Measurements from ENCODE around the gene C11orf52.
A peak's percentile ranks its signal among the peaks of the same experiment; 100 is the strongest.

Gene C11orf52

DNA sequence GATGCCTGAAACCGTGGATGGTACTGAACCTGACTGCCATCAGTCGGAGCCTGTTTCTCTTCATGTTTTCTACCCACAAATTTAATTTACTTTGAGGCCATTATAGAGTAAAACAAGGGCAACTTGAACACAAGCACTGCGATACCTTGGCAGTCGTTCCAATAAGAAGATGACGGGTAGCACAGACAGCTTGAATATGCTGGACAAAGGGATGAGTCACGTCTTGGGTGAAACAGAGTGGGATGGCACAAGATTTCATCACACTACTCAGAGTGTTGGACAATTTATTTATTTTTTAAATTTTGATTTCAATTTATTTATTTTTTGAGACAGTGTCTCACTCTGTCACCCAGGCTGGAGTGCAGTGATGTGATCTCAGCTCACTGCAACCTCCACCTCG lies 24.1 kb downstream of the C11orf52 start:
- Mint-ChIP-seq H3K36me3 (no peaks in the 10 kb centered on the region), H3K4me1 (peaks cover 29% of the 10 kb centered on the region), H3K9me3 (no peaks in the 10 kb centered on the region), H3K27ac (no peak overlapping the region), H3K4me3 (no peak overlapping the region), H3K27me3 (no peaks in the 10 kb centered on the region)
- ATAC-seq: no peak

DNA sequence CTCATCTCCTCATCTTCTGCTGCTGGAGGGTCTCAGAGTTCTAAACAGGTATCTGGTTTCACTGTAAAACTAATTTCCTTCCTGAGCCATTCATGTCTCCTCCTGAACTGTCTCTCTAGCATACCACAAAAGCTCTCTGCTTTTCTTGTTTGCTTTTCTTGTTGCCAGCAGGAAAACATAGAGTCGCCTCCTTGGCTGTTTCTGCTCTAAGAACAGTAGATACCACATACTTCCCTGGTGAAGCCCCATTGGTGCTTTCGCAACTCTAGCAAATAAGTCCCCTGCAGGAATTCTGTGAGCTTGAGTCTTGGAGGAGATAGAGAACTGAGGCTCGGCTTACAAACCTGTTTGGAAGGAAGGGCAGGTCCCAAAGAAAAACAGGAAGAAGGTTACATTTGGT lies 25.4 kb downstream of the C11orf52 start:
- Mint-ChIP-seq H3K4me1 (peaks cover 15% of the 10 kb centered on the region), H3K27ac (no peak overlapping the region), H3K9me3 (no peaks in the 10 kb centered on the region), H3K27me3 (no peaks in the 10 kb centered on the region), H3K4me3 (no peak overlapping the region), H3K36me3 (no peaks in the 10 kb centered on the region)
- ATAC-seq: no peak

DNA sequence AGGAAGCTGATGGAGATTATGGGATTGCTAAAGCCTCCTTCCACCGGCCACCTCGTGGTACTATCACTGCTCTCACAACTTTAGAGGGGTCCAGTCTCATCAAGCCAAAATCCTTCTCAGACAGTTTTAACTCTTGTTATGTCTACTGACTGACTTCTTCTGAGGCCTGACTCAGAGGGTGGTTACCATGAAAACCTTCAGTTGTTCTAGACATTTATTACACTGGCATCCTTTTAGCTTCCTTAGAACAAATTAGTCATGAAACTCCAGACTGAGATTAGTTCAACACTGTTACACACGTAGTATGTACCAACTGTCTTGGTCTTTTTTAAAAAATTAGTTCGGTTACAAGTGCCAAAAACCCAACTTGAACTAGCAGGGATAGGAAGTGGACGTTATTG lies 25.9 kb downstream of the C11orf52 start:
- H3K9me3 Mint-ChIP-seq: no peaks in the 10 kb centered on the region
- H3K27ac Mint-ChIP-seq: peak overlapping the region; percentile 45
- H3K27me3 Mint-ChIP-seq: no peaks in the 10 kb centered on the region
- ATAC-seq: no peak
- no peak overlapping the region for H3K4me3 Mint-ChIP-seq
- H3K4me1 Mint-ChIP-seq: peaks cover 14% of the 10 kb centered on the region
- H3K36me3 Mint-ChIP-seq: no peaks in the 10 kb centered on the region

DNA sequence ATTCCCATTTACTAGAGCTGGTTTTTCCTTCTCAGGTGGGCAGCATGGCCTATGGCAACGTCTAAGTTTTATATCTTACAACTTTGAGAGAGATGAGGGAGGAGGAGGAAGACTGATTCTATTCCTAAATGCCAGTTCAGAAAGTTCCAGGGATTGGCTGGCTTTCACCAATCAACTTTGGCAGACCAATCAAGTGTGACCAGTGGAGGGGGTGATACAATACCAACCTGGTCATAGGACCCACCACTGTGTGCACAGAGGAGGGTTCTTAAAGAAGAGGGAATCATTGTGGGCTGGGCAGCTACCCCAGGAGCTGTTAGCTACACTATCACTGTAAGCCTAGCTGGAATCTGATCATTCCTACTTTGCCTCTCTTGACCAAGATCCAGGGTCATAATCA lies 26.5 kb downstream of the C11orf52 start:
- Mint-ChIP-seq H3K27ac (peak overlapping the region; percentile 45), H3K36me3 (no peaks in the 10 kb centered on the region), H3K9me3 (no peaks in the 10 kb centered on the region), H3K4me1 (peaks cover 17% of the 10 kb centered on the region), H3K27me3 (no peaks in the 10 kb centered on the region), H3K4me3 (no peak overlapping the region)
- ATAC-seq: no peak

DNA sequence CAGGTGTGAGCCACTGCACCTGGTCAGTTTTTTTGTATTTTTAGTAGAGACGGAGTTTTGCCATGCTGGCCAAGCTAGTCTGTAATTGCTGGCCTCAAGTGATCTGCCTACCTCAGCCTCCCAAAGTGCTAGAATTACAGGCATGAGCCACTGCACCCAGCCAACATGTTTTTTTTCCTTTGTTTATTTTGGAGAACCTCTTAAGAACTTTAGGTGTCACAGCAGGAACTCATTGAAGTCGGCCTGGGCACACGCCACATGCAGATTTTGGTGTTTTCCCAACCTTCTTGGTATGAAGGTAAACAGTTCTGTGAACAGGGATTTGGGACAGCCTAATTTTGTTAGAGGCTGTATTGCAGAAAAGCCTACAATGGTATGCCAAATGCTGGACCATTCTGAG lies 27.8 kb downstream of the C11orf52 start:
- no peaks in the 10 kb centered on the region for H3K9me3 Mint-ChIP-seq
- peaks cover 17% of the 10 kb centered on the region for H3K4me1 Mint-ChIP-seq
- no peak for ATAC-seq
- H3K36me3 Mint-ChIP-seq: no peaks in the 10 kb centered on the region
- H3K27ac Mint-ChIP-seq: peak overlapping the region; percentile 68
- no peak overlapping the region for H3K4me3 Mint-ChIP-seq
- H3K27me3 Mint-ChIP-seq: no peaks in the 10 kb centered on the region

DNA sequence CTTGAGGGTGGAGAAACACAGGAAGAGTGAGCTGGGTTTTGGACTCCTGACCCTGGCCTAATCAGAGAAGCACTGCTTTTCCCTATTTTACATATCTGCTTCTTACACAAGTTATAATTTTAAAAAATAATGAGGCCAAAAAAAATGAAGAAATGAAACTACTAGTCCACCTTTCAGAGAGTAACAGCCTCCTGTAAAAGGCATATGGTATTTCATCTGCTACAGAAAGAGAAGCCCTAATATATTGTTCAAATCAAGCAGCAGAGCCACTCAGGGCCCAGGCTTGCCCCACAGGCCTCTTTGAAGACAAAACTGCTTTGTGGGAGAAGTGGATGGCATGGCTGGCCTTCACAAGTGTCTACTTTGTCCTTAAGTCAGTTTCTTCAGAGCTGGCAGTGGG lies 28.4 kb downstream of the C11orf52 start:
- Mint-ChIP-seq H3K27ac (peak overlapping the region; percentile 68), H3K36me3 (no peaks in the 10 kb centered on the region), H3K9me3 (no peaks in the 10 kb centered on the region), H3K4me3 (no peak overlapping the region), H3K4me1 (peaks cover 17% of the 10 kb centered on the region), H3K27me3 (no peaks in the 10 kb centered on the region)
- ATAC-seq: peak; percentile 54

DNA sequence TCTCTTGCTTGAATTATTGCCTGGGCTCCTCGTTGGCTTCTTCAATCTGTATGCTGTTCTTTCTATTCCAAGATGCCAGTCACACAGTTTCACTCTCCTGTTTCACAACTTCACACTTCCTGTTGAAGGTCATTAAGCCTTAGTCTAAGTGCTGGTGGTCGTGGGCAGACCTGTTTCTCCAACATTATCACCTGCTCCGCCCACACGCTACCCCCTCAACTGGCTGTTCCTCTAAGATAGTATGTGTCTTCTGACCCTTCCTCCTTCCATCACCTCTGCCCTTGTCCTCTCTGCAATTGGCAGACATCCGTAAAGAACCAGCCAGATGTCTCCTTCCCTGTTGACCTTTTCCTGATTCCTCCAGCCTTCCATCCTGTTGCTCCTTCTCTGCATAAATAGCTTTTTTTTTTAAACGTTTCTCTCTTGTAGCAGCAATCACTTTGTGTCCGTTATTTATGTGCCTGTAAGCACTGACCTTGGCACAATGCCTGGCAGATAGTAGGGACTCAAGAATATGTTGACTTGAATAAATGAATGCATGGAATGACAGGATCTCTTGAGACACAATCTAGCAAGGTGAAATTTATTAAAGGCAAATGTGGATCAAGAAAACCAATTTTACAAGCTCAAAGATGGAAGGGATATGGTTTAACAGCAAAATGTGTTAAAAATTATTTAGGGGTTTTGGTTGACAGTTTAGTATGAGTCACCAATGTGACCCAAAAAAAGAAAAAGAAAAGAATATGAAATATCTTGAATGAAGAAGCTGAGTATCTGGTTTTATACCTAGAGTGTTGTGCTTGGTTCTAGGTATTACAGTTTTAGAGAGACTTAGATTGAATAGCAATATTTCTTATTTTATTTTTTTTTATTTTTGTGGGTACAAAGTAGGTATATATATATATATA lies 31.1 kb downstream of the C11orf52 start:
- no peak overlapping the region for H3K27ac Mint-ChIP-seq
- no peaks in the 10 kb centered on the region for H3K9me3 Mint-ChIP-seq
- H3K36me3 Mint-ChIP-seq: no peaks in the 10 kb centered on the region
- ATAC-seq: no peak
- no peak overlapping the region for H3K4me3 Mint-ChIP-seq
- H3K4me1 Mint-ChIP-seq: peaks cover 17% of the 10 kb centered on the region
- H3K27me3 Mint-ChIP-seq: no peaks in the 10 kb centered on the region

DNA sequence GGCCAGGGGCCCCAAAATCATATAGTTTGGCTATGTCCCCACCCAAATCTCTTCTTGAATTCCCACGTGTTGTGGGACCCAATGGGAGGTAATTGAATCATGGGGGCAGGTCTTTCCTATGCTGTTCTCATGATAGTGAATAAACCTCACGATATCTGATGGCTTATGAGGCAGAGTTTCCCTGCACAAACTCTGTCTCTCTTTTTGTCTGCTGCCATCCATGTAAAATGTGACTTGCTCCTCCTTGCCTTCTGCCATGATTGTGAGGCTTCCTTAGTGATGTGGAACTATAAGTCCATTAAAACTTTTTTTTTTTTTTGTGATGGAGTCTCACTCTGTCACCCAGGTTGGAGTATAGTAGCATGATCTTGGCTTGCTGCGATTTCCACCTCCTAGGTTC lies 32.9 kb downstream of the C11orf52 start:
- H3K27me3 Mint-ChIP-seq: no peaks in the 10 kb centered on the region
- no peaks in the 10 kb centered on the region for H3K36me3 Mint-ChIP-seq
- peaks cover 16% of the 10 kb centered on the region for H3K4me1 Mint-ChIP-seq
- H3K4me3 Mint-ChIP-seq: no peak overlapping the region
- no peaks in the 10 kb centered on the region for H3K9me3 Mint-ChIP-seq
- no peak overlapping the region for H3K27ac Mint-ChIP-seq
- no peak for ATAC-seq

DNA sequence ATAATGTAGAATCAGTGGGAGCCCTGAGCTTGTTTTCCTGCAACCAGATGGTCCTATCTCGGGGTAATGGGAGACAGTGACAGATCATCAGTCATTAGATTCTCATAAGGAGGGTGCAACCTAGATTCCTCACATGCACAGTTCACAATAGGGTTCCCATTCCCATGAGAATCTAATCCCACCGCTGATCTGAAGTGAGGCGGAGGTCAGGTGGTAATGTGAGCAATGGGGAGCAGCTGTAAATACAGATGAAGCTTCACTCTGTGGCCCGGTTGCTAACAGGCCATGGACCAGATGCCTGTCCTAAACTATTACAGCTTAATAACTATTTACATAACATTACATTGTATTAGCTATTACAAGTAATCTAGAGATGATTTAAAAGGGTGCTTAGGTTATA lies 35.4 kb downstream of the C11orf52 start:
- no peaks in the 10 kb centered on the region for H3K27me3 Mint-ChIP-seq
- no peak overlapping the region for H3K4me3 Mint-ChIP-seq
- H3K9me3 Mint-ChIP-seq: no peaks in the 10 kb centered on the region
- ATAC-seq: no peak
- H3K4me1 Mint-ChIP-seq: peaks cover 6% of the 10 kb centered on the region
- H3K36me3 Mint-ChIP-seq: no peaks in the 10 kb centered on the region
- no peak overlapping the region for H3K27ac Mint-ChIP-seq

DNA sequence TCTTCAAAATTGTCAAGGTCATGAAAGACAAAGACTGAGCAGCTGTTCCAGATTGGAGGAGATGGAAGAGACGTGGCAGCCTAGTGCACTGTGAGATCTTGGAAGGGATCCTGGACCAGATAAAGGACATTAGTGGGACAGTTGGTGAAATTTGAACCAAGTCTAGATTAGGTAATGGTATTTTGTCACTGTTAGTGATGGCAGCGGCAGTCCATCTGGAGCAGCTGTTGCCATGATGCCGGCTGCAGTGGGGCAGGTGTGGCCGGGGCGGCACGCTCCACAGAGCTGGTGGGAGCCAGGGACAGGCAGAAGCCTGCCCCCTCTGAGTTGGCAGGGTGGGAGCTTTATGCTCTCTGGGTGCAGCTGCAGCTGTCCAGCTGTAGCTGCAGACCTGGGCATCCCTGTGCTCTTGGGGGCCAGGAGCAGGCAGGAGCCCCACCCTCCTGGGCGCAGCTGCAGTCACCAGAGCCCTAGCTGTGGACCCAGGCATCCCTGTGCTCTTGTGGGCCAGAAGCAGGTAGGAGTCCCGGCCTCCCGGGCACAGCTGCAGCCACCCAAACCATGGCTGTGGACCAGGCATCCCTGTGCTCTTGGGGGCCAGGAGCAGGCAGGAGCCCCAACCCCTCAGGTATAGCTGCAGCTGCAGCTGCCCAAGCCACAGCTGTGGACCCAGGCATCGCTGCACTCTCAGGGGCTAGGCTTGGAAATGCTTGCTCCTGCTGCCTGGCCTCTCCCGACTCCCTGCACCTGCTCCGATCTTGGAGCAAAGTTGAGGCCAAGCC lies 39.1 kb downstream of the C11orf52 start:
- H3K27me3 Mint-ChIP-seq: no peaks in the 10 kb centered on the region
- H3K4me1 Mint-ChIP-seq: no peaks in the 10 kb centered on the region
- no peaks in the 10 kb centered on the region for H3K9me3 Mint-ChIP-seq
- H3K36me3 Mint-ChIP-seq: no peaks in the 10 kb centered on the region
- H3K4me3 Mint-ChIP-seq: no peak overlapping the region
- ATAC-seq: no peak
- H3K27ac Mint-ChIP-seq: no peak overlapping the region

DNA sequence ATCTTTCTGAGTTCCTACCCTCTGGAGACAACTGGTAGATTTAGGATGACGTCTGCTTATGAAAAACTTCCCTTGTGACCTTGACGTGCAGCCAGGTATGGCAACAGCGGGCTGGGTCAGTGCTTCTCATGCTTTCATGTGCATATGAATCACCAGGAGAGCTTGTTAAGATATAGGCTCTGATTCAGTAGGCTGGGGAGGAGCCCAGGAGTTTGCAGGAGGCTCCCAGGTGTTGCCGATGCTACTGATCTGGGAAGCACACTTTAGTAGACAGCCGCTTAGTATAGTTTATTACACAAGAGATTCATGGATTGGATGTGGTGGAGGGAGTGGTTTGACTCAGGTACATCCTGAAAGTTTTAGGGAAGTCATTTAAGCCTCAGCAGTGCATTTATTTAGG lies 42.2 kb downstream of the C11orf52 start:
- no peaks in the 10 kb centered on the region for H3K4me1 Mint-ChIP-seq
- H3K36me3 Mint-ChIP-seq: no peaks in the 10 kb centered on the region
- H3K27ac Mint-ChIP-seq: no peak overlapping the region
- ATAC-seq: no peak
- H3K27me3 Mint-ChIP-seq: no peaks in the 10 kb centered on the region
- no peak overlapping the region for H3K4me3 Mint-ChIP-seq
- H3K9me3 Mint-ChIP-seq: no peaks in the 10 kb centered on the region

DNA sequence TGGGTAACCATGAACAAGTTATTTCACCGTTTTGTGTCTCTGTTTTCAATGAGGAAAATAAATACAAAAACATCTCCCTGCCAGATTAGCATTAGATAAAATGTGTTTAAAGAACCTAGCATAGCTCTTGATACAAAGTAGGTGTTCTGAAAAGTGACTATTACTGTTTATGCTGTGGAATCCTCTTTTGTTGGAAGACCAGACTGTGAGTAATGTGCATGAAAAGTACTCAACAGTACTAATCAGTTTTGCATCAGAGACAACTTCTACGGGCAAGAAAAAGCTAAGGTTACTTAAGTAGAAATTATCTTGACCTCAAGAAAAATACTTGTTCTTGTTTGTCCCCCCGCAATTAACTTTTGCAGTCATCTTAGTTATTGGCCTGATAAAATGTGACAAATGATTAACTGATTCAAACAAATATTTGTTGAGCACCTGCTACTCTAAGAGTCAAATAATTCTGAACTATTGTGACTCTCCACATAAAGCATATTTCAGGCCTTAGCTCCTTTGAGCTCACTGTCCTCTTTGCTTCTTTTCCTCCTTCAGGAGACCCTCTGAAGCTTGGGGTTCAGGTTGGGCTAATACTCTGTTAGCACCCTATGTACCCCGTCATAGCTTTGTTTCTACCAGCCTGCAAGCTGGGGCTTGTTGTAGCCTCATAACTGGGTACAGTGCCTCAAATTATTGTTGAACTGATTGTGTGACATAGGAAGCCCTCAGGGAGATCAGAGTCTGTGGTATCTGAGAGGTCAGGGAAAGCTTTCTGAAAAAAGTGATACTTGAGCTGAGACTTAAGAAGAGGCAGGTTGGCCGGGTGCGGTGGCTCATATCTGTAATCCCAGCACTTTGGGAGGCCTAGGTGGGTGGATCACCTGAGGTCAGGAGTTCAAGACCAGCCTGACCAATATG lies 42.9 kb downstream of the C11orf52 start:
- no peaks in the 10 kb centered on the region for H3K27me3 Mint-ChIP-seq
- H3K4me3 Mint-ChIP-seq: no peak overlapping the region
- no peak overlapping the region for H3K27ac Mint-ChIP-seq
- no peak for ATAC-seq
- H3K36me3 Mint-ChIP-seq: no peaks in the 10 kb centered on the region
- H3K4me1 Mint-ChIP-seq: no peaks in the 10 kb centered on the region
- no peaks in the 10 kb centered on the region for H3K9me3 Mint-ChIP-seq

DNA sequence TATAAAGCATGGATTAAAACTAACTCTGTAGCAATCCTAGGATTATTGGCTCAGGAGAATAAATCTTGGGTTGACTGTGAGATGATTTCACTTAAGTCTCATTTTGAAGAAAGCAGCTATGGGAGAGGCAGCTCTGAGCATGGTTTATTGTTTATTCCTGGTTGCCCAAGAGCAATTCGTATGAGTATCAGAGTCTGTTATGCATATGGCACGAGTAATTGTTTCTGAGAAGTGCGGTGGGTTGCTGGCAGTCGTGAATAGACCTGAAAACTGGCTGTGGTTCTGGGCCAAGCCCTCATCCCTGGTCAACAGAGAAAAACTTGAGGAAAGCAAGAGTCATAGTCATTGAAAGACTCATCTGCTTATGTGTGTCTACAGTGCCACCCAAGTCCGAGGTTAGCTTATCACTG lies 45.2 kb downstream of the C11orf52 start:
- Mint-ChIP-seq H3K27me3 (no peaks in the 10 kb centered on the region), H3K4me3 (no peak overlapping the region), H3K9me3 (no peaks in the 10 kb centered on the region), H3K36me3 (no peaks in the 10 kb centered on the region), H3K4me1 (no peaks in the 10 kb centered on the region), H3K27ac (no peak overlapping the region)
- ATAC-seq: no peak

DNA sequence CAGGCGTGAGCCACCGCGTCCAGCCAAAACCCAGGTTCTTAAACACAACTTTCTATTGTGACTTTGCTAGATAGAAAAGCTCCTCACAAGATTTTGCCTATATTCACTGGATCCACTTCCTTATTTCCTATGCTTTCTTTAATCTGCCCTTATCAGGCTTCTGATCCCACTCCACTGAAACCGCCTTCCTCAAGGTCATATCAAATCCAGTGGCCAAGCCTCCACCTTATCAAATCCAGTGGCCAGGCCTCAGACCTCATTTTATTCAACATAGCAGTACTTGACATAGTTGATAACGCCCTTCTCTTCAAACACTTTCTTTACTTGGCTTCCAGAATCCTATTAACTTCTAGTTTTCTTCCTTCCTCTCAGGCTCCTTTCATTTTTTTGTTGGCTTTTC lies 48.0 kb downstream of the C11orf52 start:
- H3K4me3 Mint-ChIP-seq: no peak overlapping the region
- no peaks in the 10 kb centered on the region for H3K36me3 Mint-ChIP-seq
- no peak overlapping the region for H3K27ac Mint-ChIP-seq
- no peaks in the 10 kb centered on the region for H3K4me1 Mint-ChIP-seq
- H3K9me3 Mint-ChIP-seq: no peaks in the 10 kb centered on the region
- no peak for ATAC-seq
- no peaks in the 10 kb centered on the region for H3K27me3 Mint-ChIP-seq

DNA sequence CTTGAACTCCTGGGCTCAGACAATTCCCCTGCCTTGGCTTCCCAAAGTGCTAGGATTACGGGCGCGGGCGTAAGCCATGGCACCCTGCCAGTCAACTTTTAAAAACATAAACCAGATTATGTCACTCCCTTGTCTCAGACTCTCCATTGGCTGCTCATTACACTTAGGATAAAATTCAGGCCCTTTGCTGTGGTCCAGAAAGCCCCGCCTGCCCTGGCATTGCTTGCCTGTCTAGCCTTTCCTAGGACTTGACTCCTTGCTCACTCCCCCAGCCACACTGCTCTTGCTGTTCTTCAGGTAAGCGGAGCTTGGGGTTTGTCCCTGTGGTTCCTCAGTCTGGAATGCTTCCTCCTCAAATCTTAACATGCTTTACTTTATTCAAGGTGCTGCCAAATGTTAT lies 48.9 kb downstream of the C11orf52 start:
- no peak overlapping the region for H3K27ac Mint-ChIP-seq
- no peaks in the 10 kb centered on the region for H3K27me3 Mint-ChIP-seq
- no peak for ATAC-seq
- no peaks in the 10 kb centered on the region for H3K9me3 Mint-ChIP-seq
- no peaks in the 10 kb centered on the region for H3K36me3 Mint-ChIP-seq
- H3K4me1 Mint-ChIP-seq: peaks cover 5% of the 10 kb centered on the region
- H3K4me3 Mint-ChIP-seq: no peak overlapping the region
